Hepatocyte (in vitro differentiated cells): ENCODE data around the gene GMPPB. TPM values are rescaled to one million over a fixed set of nuclear protein-coding genes. Genes with fewer than 3 reads are reported as not detected.

Source experiments
- DNase-seq: peaks from one replicate; pipeline ENCODE4 v3.0.0-alpha.2; 2016; ENCODE audit warnings: low spot score
- H2AFZ ChIP-seq: fragments of 200-600 bp; sonication (generic); 2 replicates; pipeline ENCODE4 v1.6.0; 2016; ENCODE audit warnings: antibody characterized with exemption, mild to moderate bottlenecking
- H3K27ac ChIP-seq: fragments of 200-600 bp; sonication (generic); 2 replicates; pipeline ENCODE4 v1.5.1; 2016; ENCODE audit warnings: mild to moderate bottlenecking
- H3K27me3 ChIP-seq: fragments of 200-600 bp; sonication (generic); 2 replicates; pipeline ENCODE4 v1.6.1; 2016
- H3K36me3 ChIP-seq: fragments of 200-600 bp; sonication (generic); replicated peaks from 2 replicates; pipeline ENCODE4 v1.5.1; 2016; ENCODE audit warnings: low read depth; ENCODE audit not compliant: insufficient read depth
- H3K4me1 ChIP-seq: fragments of 200-600 bp; sonication (generic); 2 replicates; pipeline ENCODE4 v1.5.1; 2016; ENCODE audit warnings: mild to moderate bottlenecking, moderate library complexity; ENCODE audit not compliant: insufficient read depth
- H3K4me2 ChIP-seq: fragments of 200-600 bp; sonication (generic); 2 replicates; pipeline ENCODE4 v1.6.0; 2016
- H3K4me3 ChIP-seq: fragments of 200-600 bp; sonication (generic); 2 replicates; pipeline ENCODE4 v1.5.1; 2016; ENCODE audit warnings: mild to moderate bottlenecking
- H3K79me2 ChIP-seq: fragments of 200-600 bp; sonication (generic); 2 replicates; pipeline ENCODE4 v1.6.0; 2017; ENCODE audit warnings: mild to moderate bottlenecking
- H3K9me2 ChIP-seq: fragments of 200-600 bp; sonication (generic); replicated peaks from 2 replicates; pipeline ENCODE4 v1.6.0; 2017; ENCODE audit warnings: mild to moderate bottlenecking; ENCODE audit not compliant: insufficient read depth
- H3K9me3 ChIP-seq: fragments of 200-600 bp; sonication (generic); 2 replicates; pipeline ENCODE4 v1.5.1; 2016; ENCODE audit warnings: low read depth, mild to moderate bottlenecking
- H4K20me1 ChIP-seq: fragments of 200-600 bp; sonication (generic); 2 replicates; pipeline ENCODE4 v1.6.0; 2016; ENCODE audit warnings: mild to moderate bottlenecking; ENCODE audit not compliant: insufficient read depth, poor library complexity, severe bottlenecking
- CTCF ChIP-seq: fragments of 200-600 bp; sonication (generic); IDR thresholded peaks from 2 replicates; pipeline ENCODE4 v1.5.1; 2016; ENCODE audit warnings: antibody characterized with exemption, mild to moderate bottlenecking; ENCODE audit not compliant: poor library complexity
- EZH2 ChIP-seq: fragments of 200-600 bp; sonication (generic); IDR thresholded peaks from 2 replicates; pipeline ENCODE4 v1.6.1; 2016; ENCODE audit warnings: antibody characterized with exemption, mild to moderate bottlenecking, borderline replicate concordance
- EZH2phosphoT487 ChIP-seq: fragments of 200-600 bp; sonication (generic); IDR thresholded peaks from one replicate; pipeline ENCODE4 v1.6.1; 2018; ENCODE audit warnings: antibody characterized with exemption, mild to moderate bottlenecking, low read depth, moderate library complexity; ENCODE audit not compliant: unreplicated experiment, severe bottlenecking
- WGBS: methylation state at CpG from one replicate; pipeline ENCODE4 v1.1.6; 2016; ENCODE audit warnings: low lambda C conversion rate; ENCODE audit errors: missing lambda C conversion rate; 5-methylcytosine and 5-hydroxymethylcytosine counted together
- polyA plus RNA-seq: library from polyadenylated mRNA; unstranded; fragments of >200 nt; fragmentation: Nextera tagmentation; extraction: Ambion mirVana; gene quantifications from 2 replicates; pipeline ENCODE4 v1.2.1, GENCODE V29; 2016
- total RNA-seq: library from RNA; depleted of rRNA; stranded (reverse); fragments of >200 nt; gene quantifications from 2 replicates; pipeline ENCODE4 v1.2.3, GENCODE V29; 2014

The GMPPB gene
- total and polyA plus RNA-seq, 2 experiments from 2014 or later = 24.3 to 41.0 TPM

DNA sequence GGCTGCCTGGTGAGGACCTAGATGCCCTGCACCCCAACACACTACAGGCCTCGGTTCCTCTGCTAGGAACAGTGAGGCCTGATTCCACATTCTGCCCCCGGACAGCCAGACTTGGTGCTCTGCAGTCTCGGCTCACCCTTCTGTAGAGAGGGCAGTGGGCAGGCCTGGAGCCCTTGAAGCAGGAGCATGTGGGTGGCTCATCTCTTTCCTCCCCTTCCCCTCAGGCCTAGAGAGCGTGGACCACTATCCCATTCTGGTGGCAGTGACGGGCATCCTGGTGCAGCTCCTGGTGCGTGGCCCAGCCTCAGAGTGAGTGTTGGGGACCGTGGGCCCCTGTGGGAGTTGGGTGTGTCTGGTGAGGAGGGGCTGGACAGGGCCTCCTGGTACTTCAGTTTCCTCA, 7.6 kb downstream of the GMPPB start:
- Histone ChIP-seq H2AFZ (no peak overlapping the region), H3K79me2 (no peaks in the 10 kb centered on the region), H3K36me3 (no peaks in the 10 kb centered on the region), H4K20me1 (peaks cover 3% of the 10 kb centered on the region), H3K4me3 (no peak overlapping the region), H3K9me3 (no peaks in the 10 kb centered on the region), H3K27ac (no peak overlapping the region), H3K9me2 (no peaks in the 10 kb centered on the region), H3K4me1 (peaks cover 10% of the 10 kb centered on the region), H3K4me2 (no peak overlapping the region), H3K27me3 (no peaks in the 10 kb centered on the region)
- TF ChIP-seq EZH2 (no peak), CTCF (no peak), EZH2phosphoT487 (no peak)
- peak; percentile 3 for DNase-seq
- 94% methylated on average over 7 of the region's 7 CpGs for WGBS

- Histone ChIP-seq H3K9me3 (no peaks in the 10 kb centered on the region), H3K79me2 (no peaks in the 10 kb centered on the region), H3K4me3 (no peak overlapping the region), H3K27ac (no peak overlapping the region), H3K9me2 (no peaks in the 10 kb centered on the region), H3K4me2 (no peak overlapping the region), H3K36me3 (no peaks in the 10 kb centered on the region), H3K4me1 (peaks cover 10% of the 10 kb centered on the region), H3K27me3 (no peaks in the 10 kb centered on the region), H2AFZ (no peak overlapping the region), H4K20me1 (peaks cover 3% of the 10 kb centered on the region)
- TF ChIP-seq CTCF (no peak), EZH2phosphoT487 (no peak), EZH2 (no peak)
- WGBS = 98% methylated on average over 13 of the region's 13 CpGs
- DNase-seq = peak; percentile 2
Measured at GRCh38 chr3:49715611-49716121, 8.1 kb downstream of the GMPPB start.

- no peaks in the 10 kb centered on the region for H3K9me3 ChIP-seq
- no peaks in the 10 kb centered on the region for H3K27me3 ChIP-seq
- H3K79me2 ChIP-seq = no peaks in the 10 kb centered on the region
- H4K20me1 ChIP-seq = peaks cover 3% of the 10 kb centered on the region
- H3K4me1 ChIP-seq = peaks cover 10% of the 10 kb centered on the region
- H2AFZ ChIP-seq = no peak overlapping the region
- no peak overlapping the region for H3K4me2 ChIP-seq
- no peaks in the 10 kb centered on the region for H3K9me2 ChIP-seq
- DNase-seq = no peak
- no peak overlapping the region for H3K4me3 ChIP-seq
- TF ChIP-seq EZH2 (no peak), EZH2phosphoT487 (no peak), CTCF (no peak)
- 97% methylated on average over 13 of the region's 13 CpGs for WGBS
- no peaks in the 10 kb centered on the region for H3K36me3 ChIP-seq
- no peak overlapping the region for H3K27ac ChIP-seq
Measured at GRCh38 chr3:49714728-49715550, 8.8 kb downstream of the GMPPB start.
